H1 (cell line): Measurements from ENCODE around the gene MRPL19. TPM values are rescaled to one million over a fixed set of nuclear protein-coding genes. Genes with fewer than 3 reads are reported as not detected.

Source experiments
- CTCF ChIA-PET: fragments of 300-600 bp; sonication (Branson Sonifier 250); formaldehyde crosslinking; loops from one replicate; lab custom pipeline; 2021; ENCODE audit not compliant: partially characterized antibody; lab: Charles Lee
- POLR2A ChIA-PET: fragments of 300-600 bp; sonication (Branson Sonifier 250); formaldehyde crosslinking; loops from one replicate; lab custom pipeline; 2021; ENCODE audit warnings: inconsistent platforms; ENCODE audit not compliant: partially characterized antibody; lab: Charles Lee
- DNase-seq, 2 experiments: peaks; one replicate each; pipeline versions ENCODE4 v3.0.0 to v3.0.0-alpha.2; 2010 to 2022; ENCODE audit warnings: low spot score in 2 of 2, low read depth in 1 of 2, mixed read lengths in 1 of 2
- FAIRE-seq: peaks from 2 replicates; lab custom pipeline; 2011; peaks lifted over from hg19 to GRCh38; lab: Jason Lieb, UNC
- H2AFZ ChIP-seq: 2 replicates; pipeline ENCODE4 v1.8.1; 2012; ENCODE audit warnings: low read length, inconsistent platforms
- H2AK5ac ChIP-seq: 2 replicates; pipeline ENCODE4 v1.6.1; 2013; ENCODE audit warnings: low read depth, low read length
- H2BK120ac ChIP-seq: replicated peaks from 2 replicates; pipeline ENCODE3; 2013; ENCODE audit warnings: low read depth, low read length, inconsistent platforms
- H2BK12ac ChIP-seq: 2 replicates; pipeline ENCODE4 v1.6.1; 2013; ENCODE audit warnings: low read depth, low read length
- H2BK15ac ChIP-seq: 2 replicates; pipeline ENCODE4 v1.6.1; 2013; ENCODE audit warnings: low read length
- H2BK20ac ChIP-seq: 2 replicates; pipeline ENCODE4 v1.6.1; 2013; ENCODE audit warnings: low read length
- H2BK5ac ChIP-seq: 2 replicates; pipeline ENCODE4 v1.6.1; 2013; ENCODE audit warnings: low read depth, low read length
- H3K14ac ChIP-seq: 2 replicates; pipeline ENCODE4 v1.6.1; 2013; ENCODE audit warnings: inconsistent platforms; ENCODE audit not compliant: insufficient read length
- H3K18ac ChIP-seq: 2 replicates; pipeline ENCODE4 v1.6.1; 2013; ENCODE audit warnings: low read length; ENCODE audit errors: extremely low read depth
- H3K23ac ChIP-seq: 2 replicates; pipeline ENCODE4 v1.6.1; 2013; ENCODE audit warnings: inconsistent platforms; ENCODE audit not compliant: insufficient read length
- H3K23me2 ChIP-seq: 2 replicates; pipeline ENCODE4 v1.6.1; 2013; ENCODE audit warnings: low read depth, low read length
- H3K27ac ChIP-seq: 2 replicates; pipeline ENCODE4 v1.6.1; 2011; ENCODE audit warnings: low read depth, low read length, inconsistent platforms
- H3K27me3 ChIP-seq, 4 experiments: replicated peaks in 1 of 4; 1 replicate in 1 of 4; 2 replicates in 3 of 4; pipeline versions ENCODE4 v1.6.1 to v1.8.1; 2011 to 2013; ENCODE audit warnings: low read length in 3 of 4, mild to moderate bottlenecking in 3 of 4, inconsistent platforms in 2 of 4, mixed read lengths in 2 of 4, moderate library complexity in 1 of 4; ENCODE audit not compliant: control insufficient read depth in 3 of 4, insufficient read depth in 3 of 4; ENCODE audit errors: extremely low read depth in 1 of 4
- H3K36me3 ChIP-seq, 4 experiments: 2 replicates each; pipeline versions ENCODE4 v1.6.1 to v1.8.1; 2011 to 2013; ENCODE audit warnings: mild to moderate bottlenecking in 4 of 4, low read length in 3 of 4, moderate library complexity in 2 of 4, control low read depth in 1 of 4, inconsistent platforms in 1 of 4; ENCODE audit not compliant: insufficient read depth in 4 of 4, control insufficient read depth in 2 of 4
- H3K4ac ChIP-seq: replicated peaks from 2 replicates; pipeline ENCODE3; 2013; ENCODE audit warnings: low read length, low read depth, mixed read lengths, inconsistent platforms; ENCODE audit not compliant: insufficient read length
- H3K4me1 ChIP-seq, 4 experiments: replicated peaks in 1 of 4; 1 replicate in 1 of 4; 2 replicates in 3 of 4; pipeline versions ENCODE4 v1.6.1 to v1.8.1; 2011 to 2013; ENCODE audit warnings: low read length in 3 of 4, inconsistent platforms in 2 of 4, mixed read lengths in 1 of 4; ENCODE audit not compliant: insufficient read depth in 4 of 4, control insufficient read depth in 3 of 4
- H3K4me2 ChIP-seq, 2 experiments: 2 replicates each; pipeline versions ENCODE4 v1.6.1 to v1.8.1; 2011 to 2013; ENCODE audit warnings: low read depth in 2 of 2, low read length in 2 of 2, control low read depth in 1 of 2, inconsistent platforms in 1 of 2, mild to moderate bottlenecking in 1 of 2; ENCODE audit not compliant: insufficient read depth in 1 of 2
- H3K4me3 ChIP-seq, 4 experiments: fragments of 200-600, 300-600 bp in 1 of 4; sonication (generic), shearing (Covaris generic), sonication (Bioruptor Twin) in 1 of 4; 2 replicates each; pipeline versions ENCODE4 v1.5.1 to v1.8.1; 2011 to 2016; ENCODE audit warnings: low read length in 4 of 4, low read depth in 3 of 4, control low read depth in 2 of 4, inconsistent platforms in 2 of 4, mild to moderate bottlenecking in 2 of 4, mixed read lengths in 1 of 4, moderate library complexity in 1 of 4; ENCODE audit not compliant: insufficient read depth in 2 of 4; ENCODE audit errors: extremely low read depth in 1 of 4
- H3K56ac ChIP-seq: replicated peaks from 2 replicates; pipeline ENCODE3; 2013; ENCODE audit warnings: low read depth, mild to moderate bottlenecking, mixed read lengths, low read length, inconsistent platforms; ENCODE audit not compliant: insufficient read length
- H3K79me1 ChIP-seq: 2 replicates; pipeline ENCODE4 v1.6.1; 2013; ENCODE audit warnings: low read depth, low read length, control low read depth
- H3K79me2 ChIP-seq, 2 experiments: 2 replicates each; pipeline versions ENCODE4 v1.6.1 to v1.8.1; 2012 to 2013; ENCODE audit warnings: low read length in 2 of 2, mild to moderate bottlenecking in 2 of 2, inconsistent platforms in 1 of 2; ENCODE audit not compliant: insufficient read depth in 2 of 2, control insufficient read depth in 1 of 2
- H3K9ac ChIP-seq, 4 experiments: replicated peaks in 1 of 4; 1 replicate in 1 of 4; 2 replicates in 3 of 4; pipeline versions ENCODE4 v1.6.1 to v1.8.1; 2011 to 2013; ENCODE audit warnings: low read depth in 3 of 4, low read length in 3 of 4, control low read depth in 2 of 4, mild to moderate bottlenecking in 2 of 4, moderate library complexity in 2 of 4, inconsistent platforms in 1 of 4; ENCODE audit errors: extremely low read depth in 1 of 4
- H3K9me3 ChIP-seq, 2 experiments: 2 replicates each; pipeline versions ENCODE4 v1.6.1 to v1.8.1; 2012 to 2013; ENCODE audit warnings: mild to moderate bottlenecking in 2 of 2, moderate library complexity in 2 of 2, control low read depth in 1 of 2, inconsistent platforms in 1 of 2, low read depth in 1 of 2, low read length in 1 of 2, mixed read lengths in 1 of 2; ENCODE audit not compliant: insufficient read depth in 2 of 2
- H4K20me1 ChIP-seq, 2 experiments: replicated peaks in 1 of 2; 2 replicates each; pipeline versions ENCODE3 to v1.8.1; 2011 to 2013; ENCODE audit warnings: inconsistent platforms in 2 of 2, low read length in 2 of 2, mild to moderate bottlenecking in 1 of 2; ENCODE audit not compliant: insufficient read depth in 2 of 2, control insufficient read depth in 1 of 2
- H4K5ac ChIP-seq: 2 replicates; pipeline ENCODE4 v1.6.1; 2013; ENCODE audit warnings: low read length, low read depth, mixed read lengths, inconsistent platforms; ENCODE audit not compliant: insufficient read length
- H4K8ac ChIP-seq: 2 replicates; pipeline ENCODE4 v1.8.0; 2013; ENCODE audit warnings: mild to moderate bottlenecking, moderate library complexity, low read length, inconsistent platforms; ENCODE audit not compliant: insufficient read depth; ENCODE audit errors: extremely low read depth
- H4K91ac ChIP-seq: replicated peaks from 2 replicates; pipeline ENCODE3; 2013; ENCODE audit warnings: low read length, mixed read lengths, inconsistent platforms; ENCODE audit not compliant: insufficient read length
- BCL11A ChIP-seq, 2 experiments: IDR thresholded peaks; one replicate each; pipeline ENCODE4 v1.6.1; 2011; ENCODE audit warnings: low read depth in 2 of 2, low read length in 2 of 2, mild to moderate bottlenecking in 2 of 2
- CBX5 ChIP-seq: fragments of 300-800, 300-1000 bp; sonication (generic); IDR thresholded peaks from 2 replicates; pipeline ENCODE4 v1.7.1; 2016; ENCODE audit warnings: antibody characterized with exemption, low read length, low read depth
- EP300 ChIP-seq, 2 experiments: IDR thresholded peaks; 1 replicate in 1 of 2; 2 replicates in 1 of 2; pipeline ENCODE4 v1.6.1; 2011 to 2012; ENCODE audit warnings: low read depth in 2 of 2, low read length in 2 of 2, mild to moderate bottlenecking in 2 of 2, borderline replicate concordance in 1 of 2, inconsistent platforms in 1 of 2, moderate library complexity in 1 of 2
- GABPA ChIP-seq: IDR thresholded peaks from 2 replicates; pipeline ENCODE4 v1.6.1; 2011; ENCODE audit warnings: mild to moderate bottlenecking, low read length, moderate library complexity, borderline replicate concordance; ENCODE audit not compliant: insufficient read depth
- KDM4A ChIP-seq: IDR thresholded peaks from one replicate; pipeline ENCODE4 v1.7.1; 2012; ENCODE audit warnings: low read depth, mild to moderate bottlenecking, moderate library complexity, low read length, inconsistent platforms; ENCODE audit not compliant: severe bottlenecking
- PHF8 ChIP-seq: fragments of 200-600 bp; sonication (generic); conservative IDR thresholded peaks from 2 replicates; pipeline ENCODE4 v1.7.1; 2012; ENCODE audit warnings: low read depth, mild to moderate bottlenecking, inconsistent platforms, low read length, moderate library complexity
- POLR2AphosphoS5 ChIP-seq: IDR thresholded peaks from 2 replicates; pipeline ENCODE4 v1.6.1; 2011; ENCODE audit warnings: low read depth, low read length
- SAP30 ChIP-seq: fragments of 300-600 bp; sonication (generic); IDR thresholded peaks from 2 replicates; pipeline ENCODE4 v1.7.1; 2012; ENCODE audit warnings: low read length, moderate library complexity, mild to moderate bottlenecking, inconsistent platforms; ENCODE audit not compliant: insufficient read depth, insufficient replicate concordance
- SIX5 ChIP-seq: IDR thresholded peaks from 2 replicates; pipeline ENCODE4 v1.6.1; 2011; ENCODE audit warnings: mild to moderate bottlenecking, low read depth, low read length
- SP1 ChIP-seq: IDR thresholded peaks from 2 replicates; pipeline ENCODE4 v1.6.1; 2011; ENCODE audit warnings: low read depth, low read length
- SP2 ChIP-seq: IDR thresholded peaks from 2 replicates; pipeline ENCODE4 v1.6.1; 2012; ENCODE audit warnings: mild to moderate bottlenecking, low read length, inconsistent platforms
- TCF12 ChIP-seq: IDR thresholded peaks from 2 replicates; pipeline ENCODE4 v1.6.1; 2011; ENCODE audit warnings: low read depth, mild to moderate bottlenecking, low read length
- TEAD4 ChIP-seq: IDR thresholded peaks from 2 replicates; pipeline ENCODE4 v1.6.1; 2012; ENCODE audit warnings: low read depth, low read length, inconsistent platforms, mixed read lengths
- YY1 ChIP-seq: IDR thresholded peaks from 2 replicates; pipeline ENCODE4 v1.6.1; 2011; ENCODE audit warnings: low read depth, mild to moderate bottlenecking, low read length
- WGBS, 2 experiments: shearing (Covaris generic) in 1 of 2; methylation state at CpG; one replicate each; pipeline versions ENCODE4 v1.1.6 to v1.1.7; 2013 to 2015; ENCODE audit warnings: low lambda C conversion rate in 2 of 2, mixed read lengths in 2 of 2, inconsistent platforms in 1 of 2, low coverage in 1 of 2, missing lambda C conversion rate in 1 of 2; ENCODE audit not compliant: insufficient replicate concordance in 2 of 2, insufficient coverage in 1 of 2, insufficient read length in 1 of 2; ENCODE audit errors: extremely low coverage in 1 of 2, missing lambda C conversion rate in 1 of 2; 5-methylcytosine and 5-hydroxymethylcytosine counted together
- polyA plus RNA-seq, 7 experiments: library from polyadenylated mRNA; depleted of rRNA in 3 of 7; stranded (reverse) in 5 of 7; unstranded in 2 of 7; fragments of >200 nt in 5 of 7; fragments of 200-250 nt in 2 of 7; gene quantifications; 1 replicate in 5 of 7; 2 replicates in 1 of 7; 4 replicates in 1 of 7; pipeline versions ENCODE4 v1.2.1 to v1.2.3, GENCODE V29; 2011 to 2013; ENCODE audit warnings: missing spikeins in 2 of 7, mixed read lengths in 2 of 7
- total RNA-seq: library from RNA; stranded (reverse); fragmentation: NEBNext Ultra II Directional; extraction: Animal tissue kit (Norgen Biotek cat#: 25700); gene quantifications from 2 replicates; pipeline ENCODE4 v1.2.1, GENCODE V29; 2021

MRPL19 gene
- total and polyA plus RNA-seq, 2 of the 8 experiments (the other 6 are each of a cell fraction or from before 2014, with no cell fraction given) = 18.1 to 75.2 TPM

DNA sequence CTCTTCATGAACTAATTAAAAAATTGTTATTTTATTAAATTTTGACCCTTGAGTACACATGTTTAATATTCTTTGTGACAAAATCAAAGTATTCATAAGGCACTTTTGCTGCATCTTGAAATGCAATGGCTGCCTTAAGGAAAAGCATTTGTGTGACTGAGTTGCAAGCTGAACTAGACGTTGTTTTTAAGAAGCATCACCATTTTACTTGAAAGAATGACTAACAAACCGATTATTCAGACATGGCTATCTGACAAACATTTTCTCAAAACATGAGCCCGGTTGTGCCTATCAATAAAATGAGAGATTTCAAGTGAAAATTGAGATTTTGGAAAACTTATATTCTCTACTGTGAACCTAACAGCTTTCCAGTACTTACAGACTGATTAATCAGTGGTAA lies 61.3 kb downstream of the MRPL19 start:
- FAIRE-seq = no peak
- Histone ChIP-seq H2AK5ac (no peak overlapping the region), H2BK15ac (no peak overlapping the region), H3K4me3 (no peak overlapping the region), H2BK5ac (no peak overlapping the region), H4K5ac (no peak overlapping the region), H3K27me3 (no peaks in the 10 kb centered on the region), H2AFZ (no peak overlapping the region), H2BK20ac (no peak overlapping the region), H3K9ac (no peak overlapping the region; a peak in 1 of 7 replicates), H3K4me2 (no peak overlapping the region), H3K18ac (no peak overlapping the region), H4K91ac (no peak overlapping the region), H4K20me1 (no peaks in the 10 kb centered on the region), H4K8ac (no peak overlapping the region), H3K56ac (no peak overlapping the region), H3K23me2 (no peaks in the 10 kb centered on the region; the same call in 1 of the 2 replicates), H3K79me2 (peaks cover 0 to 20% of the 10 kb centered on the region in 2 experiments; a peak in 2 of 4 replicates), H3K14ac (no peak overlapping the region), H3K4ac (no peak overlapping the region), H2BK12ac (no peak overlapping the region), H3K36me3 (peaks cover 2 to 30% (median 9%) of the 10 kb centered on the region in 4 experiments; a peak in 2 of 8 replicates), H3K27ac (no peak overlapping the region), H3K79me1 (0 out of 2 replicates have a peak, but pooled peaks cover 2% of the 10 kb centered on the region), H3K4me1 (peaks cover 0 to 4% (median 2%) of the 10 kb centered on the region in 4 experiments; a peak in 2 of 7 replicates), H3K9me3 (no peaks in the 10 kb centered on the region; a peak in 1 of 4 replicates), H3K23ac (no peak overlapping the region), H2BK120ac (no peak overlapping the region)
- ChIA-PET POLR2A (interaction anchor here (0.6 kb wide), 1 partner anchor 38 kb away, joined by 3 read pairs; no protein-coding TSS in a partner anchor), CTCF (interaction anchor here (1.0 kb wide), 1 partner anchor 30 kb away, joined by 4 read pairs; no protein-coding TSS in a partner anchor)
- 90% methylated on average over 3 of the region's 3 CpGs; no CpG with 5 or more reads in 1 of the 2 experiments for WGBS, 2 experiments
- no peak for DNase-seq
- TF ChIP-seq TCF12 (no peak), POLR2AphosphoS5 (no peak), BCL11A (IDR thresholded peaks at IDR 0.05; ENCODE audit: low read depth in 2 of 2, low read length in 2 of 2) (no peak), SAP30 (no peak), SP2 (no peak), SIX5 (no peak), TEAD4 (no peak), GABPA (no peak), EP300 (IDR thresholded peaks at IDR 0.05; ENCODE audit: borderline replicate concordance in 1 of 2, low read depth in 2 of 2, low read length in 2 of 2) (no peak), CBX5 (no peak), KDM4A (no peak), PHF8 (no peak), SP1 (no peak), YY1 (no peak)
